Stimulated activated CD8-positive, alpha-beta memory T cell treated with anti-CD3 and anti-CD28 coated beads, Interleukin-15, amount 100 ng/mL, for 1 hour (primary cell): Measurements from ENCODE around the gene ZDHHC1.

Source experiments
- DNase-seq: peaks from one replicate; pipeline ENCODE4 v3.0.0-alpha.2; 2020; ENCODE audit warnings: low read depth

The ZDHHC1 gene

DNA sequence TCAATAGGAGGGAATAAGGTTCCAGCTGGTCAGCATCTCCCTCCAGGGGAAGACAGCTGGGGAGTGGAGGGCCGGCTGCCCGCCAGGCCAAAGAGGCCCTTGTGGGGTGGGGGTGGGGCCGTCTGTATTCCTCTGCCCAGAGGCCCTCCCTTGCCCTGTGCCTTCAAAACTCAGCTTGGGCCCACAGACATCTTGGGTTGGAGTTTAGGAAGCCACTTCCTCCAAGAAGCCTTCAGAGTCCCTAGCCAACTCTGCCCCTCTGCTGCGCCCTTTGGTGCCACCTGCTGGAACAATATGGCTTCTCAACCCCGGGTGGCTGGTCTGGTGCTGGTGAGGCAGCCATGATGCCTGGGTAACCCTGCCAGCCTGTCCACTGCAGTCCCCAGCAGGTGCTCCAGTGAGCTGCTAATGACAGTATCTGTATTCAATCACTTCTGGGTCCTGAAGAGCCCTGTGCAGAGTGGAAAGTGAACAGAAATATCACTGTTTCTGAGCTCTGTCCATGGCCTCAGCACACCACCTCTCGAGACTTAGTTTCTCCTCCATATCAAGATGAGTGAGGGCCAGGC is 31.3 kb upstream of the ZDHHC1 start:
- peak; percentile 16 for DNase-seq

GRCh38 chr16:67446968-67447507 is 30.8 kb upstream of the ZDHHC1 start:
- no peak for DNase-seq

DNA sequence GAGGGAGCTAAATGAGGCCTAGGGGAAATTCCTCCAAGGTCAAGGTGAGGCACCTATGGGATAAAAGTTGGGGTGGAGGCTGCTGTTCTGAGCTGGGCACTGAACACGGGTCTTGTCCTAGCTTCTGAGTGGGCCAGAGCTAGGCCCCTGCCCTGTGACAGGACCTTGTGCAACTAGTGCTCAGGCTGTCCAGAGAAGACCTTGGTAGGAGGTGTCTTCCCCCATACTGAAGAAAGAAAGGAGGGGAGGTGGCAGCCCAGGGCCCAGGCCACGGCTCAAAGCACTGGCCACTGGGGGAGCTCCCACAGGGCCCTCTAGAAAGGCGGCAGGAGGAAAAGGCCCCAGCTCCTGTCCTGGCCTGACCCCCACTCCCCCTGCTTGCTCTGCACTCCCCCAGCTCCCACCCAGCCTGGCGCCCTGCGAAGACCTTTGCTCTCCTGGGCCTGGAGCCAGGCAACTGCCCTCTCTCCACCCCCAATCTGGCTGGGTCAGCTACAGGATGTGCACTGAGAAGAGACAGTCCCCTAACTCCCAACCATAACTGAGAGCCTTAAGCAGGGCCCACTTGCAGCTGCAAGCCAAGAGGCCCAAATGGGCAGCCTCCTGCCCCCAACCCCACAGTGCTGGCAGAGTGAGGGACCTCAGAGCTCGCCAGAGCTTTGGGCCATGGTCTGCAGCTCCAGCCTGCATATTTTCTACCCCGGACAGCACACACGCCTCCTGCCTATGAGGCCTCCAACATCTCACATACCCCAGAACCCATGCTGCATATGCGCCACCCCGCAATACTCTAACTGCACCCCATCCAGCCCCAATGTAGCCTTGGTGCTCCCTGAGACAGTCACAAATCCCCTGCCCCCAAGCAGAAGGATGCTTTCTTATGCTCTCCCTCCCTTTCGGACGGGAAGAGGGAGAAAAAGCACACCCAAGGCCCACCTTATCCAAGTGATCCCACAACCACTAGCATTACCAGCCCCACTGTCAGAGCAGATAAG is 29.9 kb upstream of the ZDHHC1 start:
- DNase-seq, result no peak

GRCh38 chr16:67445441-67445912 is 29.2 kb upstream of the ZDHHC1 start:
- no peak for DNase-seq

- no peak for DNase-seq
Measured at GRCh38 chr16:67445126-67445426, 28.8 kb upstream of the ZDHHC1 start.

GRCh38 chr16:67444259-67445125 is 28.2 kb upstream of the ZDHHC1 start:
- no peak for DNase-seq

DNA sequence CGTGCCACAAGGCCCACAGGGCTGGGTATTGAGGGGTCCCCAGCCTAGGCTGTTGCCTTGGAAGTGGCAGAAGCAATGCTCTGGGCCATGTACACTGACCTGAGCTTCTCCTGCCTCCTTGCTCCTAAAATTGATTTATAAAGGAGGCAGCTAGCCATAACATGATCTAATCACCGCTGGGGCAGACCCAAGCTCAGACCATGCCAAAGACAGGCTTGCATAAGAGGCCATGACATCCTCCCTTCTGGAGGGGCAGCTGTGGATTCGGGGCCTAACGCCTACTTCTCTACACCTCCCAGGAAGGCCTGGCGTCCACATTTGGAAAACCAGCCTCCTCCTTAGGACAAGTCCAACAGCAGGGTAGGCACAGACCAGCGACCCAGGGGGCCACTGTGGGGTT is 27.0 kb upstream of the ZDHHC1 start:
- no peak for DNase-seq

- no peak for DNase-seq
Measured at GRCh38 chr16:67442581-67443255, 26.4 kb upstream of the ZDHHC1 start.

- DNase-seq, result no peak
Measured at GRCh38 chr16:67441907-67442306, 25.6 kb upstream of the ZDHHC1 start.

GRCh38 chr16:67441271-67441753 is 25.0 kb upstream of the ZDHHC1 start:
- DNase-seq, result no peak

- DNase-seq, result no peak
Measured at GRCh38 chr16:67438824-67439393, 22.6 kb upstream of the ZDHHC1 start.

DNA sequence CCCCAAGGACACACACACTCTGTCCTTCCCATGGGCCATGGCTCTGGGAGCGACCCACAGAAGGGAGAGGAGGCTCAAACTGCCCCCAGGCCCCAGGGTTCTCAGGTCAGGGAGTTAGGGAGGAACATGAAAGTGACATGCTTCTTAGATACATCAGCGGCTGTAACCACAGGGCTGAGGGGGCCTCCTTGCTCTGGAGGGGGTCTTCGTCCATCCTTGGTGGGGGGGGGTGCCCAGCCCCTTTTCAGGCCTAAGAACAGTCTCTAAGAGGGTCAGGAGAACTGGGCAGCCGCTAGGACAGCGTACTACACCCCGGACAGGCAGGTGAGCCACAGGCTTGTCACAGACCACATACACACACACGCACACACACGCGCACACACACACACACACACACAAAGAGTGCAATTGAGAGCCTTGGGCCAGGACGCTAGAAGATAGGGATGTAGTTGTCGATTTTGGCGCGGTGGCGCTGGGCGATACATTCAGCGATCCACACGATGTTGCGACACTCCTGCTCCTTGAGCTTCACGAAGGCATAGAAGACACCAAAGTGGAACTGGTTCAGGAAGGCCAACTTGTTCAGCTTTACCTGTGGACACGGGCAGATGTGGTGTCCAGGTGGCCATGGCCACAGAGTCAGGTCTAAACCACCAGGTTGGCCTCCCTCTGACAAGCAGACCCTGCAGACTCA is 22.0 kb upstream of the ZDHHC1 start:
- no peak for DNase-seq

GRCh38 chr16:67437513-67437912 is 21.2 kb upstream of the ZDHHC1 start:
- no peak for DNase-seq

- DNase-seq, result no peak
Measured at GRCh38 chr16:67436640-67437193, 20.4 kb upstream of the ZDHHC1 start.

DNA sequence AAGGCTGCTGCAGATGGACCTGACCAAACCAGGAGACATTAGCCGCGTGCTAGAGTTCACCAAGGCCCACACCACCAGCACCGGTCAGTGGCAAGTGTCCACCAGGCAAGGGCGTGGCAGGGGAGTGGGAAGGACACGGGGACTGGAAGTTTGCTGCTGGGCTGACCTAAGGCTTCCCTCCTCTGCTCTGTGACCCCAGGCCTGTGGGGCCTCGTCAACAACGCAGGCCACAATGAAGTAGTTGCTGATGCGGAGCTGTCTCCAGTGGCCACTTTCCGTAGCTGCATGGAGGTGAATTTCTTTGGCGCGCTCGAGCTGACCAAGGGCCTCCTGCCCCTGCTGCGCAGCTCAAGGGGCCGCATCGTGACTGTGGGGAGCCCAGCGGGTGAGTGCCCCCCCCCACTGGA is 19.5 kb upstream of the ZDHHC1 start:
- DNase-seq, result no peak

- DNase-seq, result no peak
Measured at GRCh38 chr16:67433131-67433719, 16.9 kb upstream of the ZDHHC1 start.

DNA sequence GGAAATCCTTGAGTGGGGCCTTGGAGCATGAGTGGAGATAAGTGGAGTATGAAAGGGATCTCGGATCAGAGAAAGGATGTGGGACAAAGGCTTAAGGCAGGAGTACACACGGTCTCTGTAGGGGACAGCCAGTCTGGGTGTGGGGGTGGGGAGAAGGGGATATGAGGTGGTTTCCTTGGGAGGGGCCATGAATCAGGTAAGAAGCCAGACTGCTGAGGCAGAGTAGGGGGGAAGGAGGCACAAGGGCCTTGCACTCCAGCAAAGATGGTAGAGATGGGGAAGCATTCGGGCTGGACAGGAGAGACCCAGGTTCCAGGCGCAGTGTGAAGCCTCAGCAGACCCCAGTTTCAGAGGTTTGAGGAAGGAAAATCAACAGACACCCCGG is 16.2 kb upstream of the ZDHHC1 start:
- DNase-seq, result no peak

DNA sequence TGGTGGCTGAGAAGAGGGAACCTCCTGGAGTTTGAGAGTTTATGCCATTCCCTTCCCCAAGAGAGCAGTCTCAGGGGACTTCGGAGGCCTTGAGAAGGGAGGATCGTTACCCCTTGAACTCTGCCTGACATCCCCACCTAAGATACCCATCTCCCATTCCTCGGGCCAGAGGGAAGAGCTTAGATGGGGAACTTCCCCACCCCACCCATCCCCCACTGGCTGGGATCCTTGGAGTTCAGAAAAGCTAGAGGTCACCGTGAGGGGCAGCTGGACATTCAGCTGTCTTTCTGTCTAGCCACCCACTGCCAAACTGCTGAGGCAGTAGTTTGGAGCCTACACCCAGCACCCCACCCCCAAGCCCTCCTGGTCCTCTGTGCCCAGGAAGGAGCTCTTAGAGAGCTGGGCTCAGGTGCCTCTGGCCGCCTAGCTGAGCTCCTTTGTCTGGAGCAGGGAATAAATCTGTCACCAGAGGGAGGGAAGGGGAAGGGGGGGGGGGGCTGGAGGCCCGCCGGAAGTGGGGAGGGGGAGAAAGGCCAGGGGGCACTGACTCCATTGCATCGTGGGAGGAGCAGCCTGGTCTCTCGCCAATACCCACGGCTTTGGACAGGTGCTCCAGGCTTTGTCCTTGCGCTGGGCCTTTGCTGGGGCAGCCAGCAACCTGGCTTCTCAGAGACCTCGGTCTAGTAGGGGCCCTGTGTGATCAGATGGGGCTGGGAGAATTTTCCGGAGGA is 15.7 kb upstream of the ZDHHC1 start:
- no peak for DNase-seq
